ENCODE measurements around the gene BANP.

DNA sequence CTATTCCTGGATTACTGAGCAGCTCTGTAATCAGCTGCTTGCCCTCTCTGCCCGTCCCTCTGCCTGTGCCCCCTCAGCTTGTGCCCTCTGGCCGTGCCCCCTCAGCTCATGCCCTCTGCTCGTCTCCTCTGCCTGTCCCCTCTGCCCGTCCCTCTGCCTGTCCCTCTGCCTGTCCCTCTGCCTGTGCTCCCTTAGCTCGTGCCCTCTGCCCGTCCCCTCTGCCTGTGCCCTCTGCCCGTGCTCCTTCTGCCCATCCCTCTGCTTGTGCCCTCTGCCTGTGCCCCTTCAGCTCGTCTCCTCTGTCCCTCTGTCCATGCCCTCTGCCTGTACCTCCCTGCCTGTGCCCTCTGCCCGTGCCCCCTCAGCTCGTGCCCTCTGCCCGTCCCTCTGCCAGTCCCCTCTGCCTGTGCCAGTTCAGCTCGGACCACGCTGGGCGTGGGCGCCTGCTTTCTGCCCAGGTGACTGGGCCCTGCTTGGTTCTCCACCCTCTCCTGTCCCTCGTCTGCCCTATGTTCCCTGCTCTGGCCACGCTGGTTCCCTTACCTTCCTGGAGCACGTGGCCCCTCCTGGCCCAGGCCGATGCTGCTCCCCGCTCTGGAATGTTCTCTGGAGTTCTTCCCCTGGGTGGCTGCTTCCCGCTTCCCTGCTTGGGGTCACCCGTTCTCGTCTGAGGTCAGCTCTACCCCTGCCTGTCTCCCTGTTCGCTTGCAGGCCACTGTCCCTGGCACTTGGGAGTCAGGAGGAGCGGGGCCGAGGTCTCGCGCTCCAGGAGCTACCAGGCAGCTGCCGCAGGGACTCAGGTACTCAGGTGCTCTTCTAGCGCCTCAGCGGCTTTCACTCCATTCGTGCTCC, 63.9 kb downstream of the BANP start:
- TF ChIP-seq, protein P1, sequence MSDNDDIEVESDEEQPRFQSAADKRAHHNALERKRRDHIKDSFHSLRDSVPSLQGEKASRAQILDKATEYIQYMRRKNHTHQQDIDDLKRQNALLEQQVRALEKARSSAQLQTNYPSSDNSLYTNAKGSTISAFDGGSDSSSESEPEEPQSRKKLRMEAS (IDR thresholded peaks at IDR 0.05; ENCODE audit: insufficient read depth, insufficient read length) = no peak
- no peak for TF ChIP-seq POLR2AphosphoS5 (IDR thresholded peaks at IDR 0.05; ENCODE audit: insufficient read depth, low read depth, low read length)
- TF ChIP-seq MYC (IDR thresholded peaks at IDR 0.05; ENCODE audit: low read depth, low read length) = no peak

All from endothelial cell of umbilical vein (primary cell).